Measurements from ENCODE around the gene WNT8B.

The WNT8B gene

GRCh38 chr10:100483876-100484666, 21.3 kb downstream of the WNT8B start:
- no peak for DNase-seq

GRCh38 chr10:100485366-100485765, 22.6 kb downstream of the WNT8B start:
- DNase-seq, result no peak

- DNase-seq, result no peak
Measured at GRCh38 chr10:100485801-100486495, 23.1 kb downstream of the WNT8B start.

- DNase-seq, result no peak
Measured at GRCh38 chr10:100487529-100487928, 24.7 kb downstream of the WNT8B start.

- DNase-seq, result no peak
Measured at GRCh38 chr10:100489396-100489795, 26.6 kb downstream of the WNT8B start.

DNA sequence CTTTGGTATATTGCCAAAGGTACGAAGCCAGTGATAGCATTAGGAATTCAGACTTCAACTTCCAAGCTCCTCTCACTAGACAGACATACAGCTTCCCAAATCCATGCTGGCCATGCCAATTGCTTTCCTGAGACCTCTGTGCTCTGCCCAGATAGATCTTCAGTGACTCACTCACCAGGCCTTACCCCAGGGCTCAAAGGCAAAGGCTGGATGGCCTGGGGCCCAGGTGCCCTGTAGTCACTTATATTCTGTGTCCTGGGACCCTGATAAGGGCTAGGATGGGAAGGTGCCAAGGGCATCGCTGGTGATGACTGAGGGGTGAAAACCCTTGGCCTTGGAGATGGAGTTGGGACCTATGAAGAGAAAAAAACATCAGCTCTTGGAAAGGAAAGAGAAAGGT, 27.7 kb downstream of the WNT8B start:
- no peak for DNase-seq

GRCh38 chr10:100496567-100496966, 33.8 kb downstream of the WNT8B start:
- DNase-seq, result no peak

DNA sequence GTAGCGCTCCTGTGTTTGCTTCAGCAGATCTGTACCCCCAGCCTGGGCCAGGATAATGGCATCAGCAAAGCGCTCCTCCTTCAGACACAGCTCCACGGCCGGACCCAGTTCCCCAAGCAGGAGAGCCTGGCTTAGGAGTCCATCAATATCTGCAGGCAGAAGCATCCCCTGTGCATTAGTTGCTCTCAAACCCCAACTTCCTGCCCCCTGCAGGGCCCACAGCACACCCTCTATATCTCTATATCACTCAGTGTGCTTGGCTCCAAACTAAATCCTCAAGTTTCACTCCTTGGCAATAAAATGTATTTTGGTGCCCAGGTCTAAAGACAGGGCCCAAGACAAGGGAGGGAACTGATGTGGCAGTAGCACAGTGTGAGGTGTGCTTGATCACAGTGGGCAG, 35.2 kb downstream of the WNT8B start:
- no peak for DNase-seq

GRCh38 chr10:100501423-100501822, 38.6 kb downstream of the WNT8B start:
- no peak for DNase-seq

DNA sequence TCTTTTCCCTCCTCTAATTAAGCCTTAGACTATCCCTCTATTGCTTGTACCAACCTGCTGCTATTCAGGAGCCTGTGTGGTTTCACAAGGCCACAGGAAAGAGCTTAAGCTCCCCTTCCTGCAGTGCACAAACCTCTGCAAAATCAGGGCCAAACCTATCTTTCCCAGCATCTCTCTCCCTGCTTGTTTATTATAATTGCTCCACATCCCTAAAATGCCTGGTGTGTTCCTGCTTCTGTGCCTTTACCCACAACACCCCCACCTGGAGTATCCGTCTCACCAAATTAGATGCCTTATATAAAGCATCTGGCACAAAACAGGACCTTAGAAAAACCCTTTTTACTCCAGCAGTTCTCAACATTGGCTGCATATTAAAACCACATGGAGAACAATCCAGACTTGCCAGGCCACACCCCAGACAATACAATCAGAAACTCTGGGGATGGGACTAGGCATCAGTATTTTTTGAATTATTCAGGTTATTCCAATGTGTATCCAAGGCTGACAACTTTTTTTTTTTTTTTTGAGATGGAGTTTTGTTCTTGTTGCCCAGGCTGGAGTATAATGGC, 40.2 kb downstream of the WNT8B start:
- no peak for DNase-seq

GRCh38 chr10:100504096-100504495, 41.3 kb downstream of the WNT8B start:
- no peak for DNase-seq

- no peak for DNase-seq
Measured at GRCh38 chr10:100505164-100505563, 42.4 kb downstream of the WNT8B start.

DNA sequence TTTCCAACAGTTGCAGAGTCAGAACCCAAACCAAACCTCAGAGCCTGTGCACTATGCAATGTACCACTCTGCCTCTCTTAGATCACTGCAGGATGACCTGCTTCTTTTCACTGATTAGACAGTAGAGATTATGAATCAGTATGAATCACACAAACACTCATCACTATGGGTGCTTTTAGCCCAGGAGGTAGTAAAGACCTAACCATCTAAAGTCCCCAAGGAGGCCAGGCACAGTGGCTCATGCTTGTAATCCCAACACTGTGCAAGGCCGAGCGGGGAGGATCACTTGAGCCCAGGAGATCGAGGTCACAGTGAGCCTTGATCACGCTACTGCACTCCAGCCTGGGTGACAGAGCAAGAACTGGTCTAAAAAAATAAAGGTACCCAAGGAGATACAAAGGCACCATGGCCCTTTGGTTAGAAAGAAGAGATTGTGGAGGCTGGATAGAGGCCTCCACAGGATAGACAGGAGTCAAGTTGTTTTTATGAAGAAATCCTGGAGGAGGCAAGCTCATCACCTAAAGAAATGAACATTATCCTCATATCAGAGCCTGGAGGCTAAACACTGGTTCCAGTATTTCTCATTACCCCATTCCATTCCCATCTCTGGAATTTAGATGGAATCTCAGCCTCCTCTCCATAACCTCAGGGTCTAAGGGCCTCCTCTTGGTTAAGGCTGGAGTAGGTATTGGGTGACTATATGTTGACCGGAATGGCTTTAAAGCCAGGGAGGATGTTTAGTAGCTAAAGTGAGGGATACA, 44.0 kb downstream of the WNT8B start:
- no peak for DNase-seq

DNA sequence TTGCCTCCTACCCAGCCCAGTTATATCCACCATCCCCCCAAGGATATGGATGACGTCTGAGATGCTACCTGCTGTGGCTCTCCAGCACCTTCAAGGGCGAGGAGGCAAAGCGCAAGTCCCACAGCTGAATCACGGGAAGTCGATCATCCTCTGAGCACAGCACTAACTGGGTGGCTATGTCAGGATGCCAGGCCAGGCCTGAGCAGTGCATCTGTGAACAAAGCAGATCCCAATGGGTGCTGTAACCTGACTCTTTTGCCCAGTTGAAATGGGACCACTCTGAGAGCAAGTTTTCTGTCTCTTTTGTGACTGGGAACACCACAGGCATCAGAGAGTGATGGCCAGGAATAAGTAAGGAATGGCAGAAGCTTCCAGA, 44.5 kb downstream of the WNT8B start:
- no peak for DNase-seq

- no peak for DNase-seq
Measured at GRCh38 chr10:100508266-100508665, 45.5 kb downstream of the WNT8B start.

DNA sequence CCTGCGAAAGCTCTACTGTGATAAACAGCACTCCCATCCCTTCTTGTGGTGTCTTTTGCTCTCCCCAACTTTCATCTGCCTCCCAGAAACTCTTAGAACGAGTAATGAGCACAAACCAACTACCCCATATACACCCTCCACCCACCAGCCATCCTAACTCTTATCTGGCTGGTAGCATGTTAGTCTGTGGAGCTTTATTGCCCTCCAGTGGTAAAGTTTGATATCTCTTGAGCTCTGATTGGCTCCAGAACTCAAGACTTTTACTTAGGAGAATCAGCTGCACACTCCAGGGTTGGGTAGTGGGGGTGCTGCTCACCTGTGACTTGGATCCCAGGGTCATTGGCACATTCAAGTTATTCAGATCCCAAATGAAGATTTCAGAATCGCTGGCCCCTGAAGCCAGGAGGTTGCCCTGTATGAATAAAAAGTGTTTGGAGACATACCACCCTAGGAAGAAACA, 45.9 kb downstream of the WNT8B start:
- no peak for DNase-seq

DNA sequence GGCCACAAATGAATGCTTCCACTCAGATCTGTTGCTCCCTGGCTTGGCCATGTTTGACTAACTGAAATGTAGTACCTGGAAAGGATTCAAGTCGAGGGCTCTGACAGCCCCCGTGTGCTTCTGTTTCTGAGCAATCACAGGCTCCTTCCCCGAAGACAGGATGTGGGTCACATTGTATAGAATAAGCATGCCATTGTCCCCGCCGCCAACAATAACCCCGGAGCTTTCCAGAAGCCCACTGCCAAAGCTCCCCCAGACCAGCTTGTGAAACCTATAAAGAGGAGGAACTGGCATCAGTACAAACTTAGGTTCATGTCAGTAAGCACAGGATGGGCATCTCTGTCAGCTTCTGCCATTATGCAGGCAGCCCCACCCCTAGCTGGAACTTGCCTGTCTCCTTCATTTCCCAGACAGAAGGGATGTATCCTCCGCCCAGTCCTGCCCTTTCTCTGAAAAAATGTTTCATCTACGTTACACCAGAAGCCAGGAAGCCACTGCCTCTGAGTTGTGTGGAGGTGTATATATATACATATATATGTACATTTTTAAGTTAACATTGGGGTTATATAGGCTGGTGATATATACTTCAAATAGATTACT, 46.5 kb downstream of the WNT8B start:
- DNase-seq, result no peak

DNA sequence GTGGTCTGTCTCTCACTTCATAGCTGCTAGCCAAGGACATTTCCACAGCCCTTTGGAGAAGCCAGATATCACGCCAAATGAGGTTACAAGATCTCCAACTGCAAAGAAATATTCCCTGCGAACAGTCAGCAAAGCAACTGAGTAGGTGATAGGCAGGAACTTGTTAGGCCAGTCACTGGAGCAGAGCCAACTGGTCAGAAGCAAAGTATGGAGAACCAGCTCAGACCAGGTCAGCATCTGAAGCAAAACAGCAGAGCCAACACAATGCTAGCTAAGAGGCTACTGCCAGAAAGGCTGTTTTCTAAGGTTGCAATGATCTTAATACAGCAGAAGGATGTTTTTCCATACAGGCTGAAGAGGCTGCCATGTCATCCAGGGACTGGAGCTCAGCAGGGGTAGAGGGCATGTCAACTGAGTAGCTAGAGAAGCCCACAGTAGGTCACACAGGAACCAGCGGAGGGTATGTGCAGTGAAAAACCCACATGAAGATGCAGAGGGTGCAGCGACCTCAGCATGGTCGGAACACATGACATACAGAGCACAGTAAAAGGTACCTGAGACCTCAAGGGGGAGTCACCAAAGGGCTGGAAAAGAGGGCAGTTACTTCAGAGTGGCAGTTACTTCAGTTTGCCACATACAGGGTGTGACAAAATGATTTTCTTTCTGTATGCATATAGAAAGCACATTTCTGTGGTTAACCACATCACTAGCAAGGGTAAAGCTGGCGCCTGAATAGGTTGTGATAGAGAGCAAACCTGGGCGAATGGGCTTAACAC, 47.9 kb downstream of the WNT8B start:
- DNase-seq, result no peak

DNA sequence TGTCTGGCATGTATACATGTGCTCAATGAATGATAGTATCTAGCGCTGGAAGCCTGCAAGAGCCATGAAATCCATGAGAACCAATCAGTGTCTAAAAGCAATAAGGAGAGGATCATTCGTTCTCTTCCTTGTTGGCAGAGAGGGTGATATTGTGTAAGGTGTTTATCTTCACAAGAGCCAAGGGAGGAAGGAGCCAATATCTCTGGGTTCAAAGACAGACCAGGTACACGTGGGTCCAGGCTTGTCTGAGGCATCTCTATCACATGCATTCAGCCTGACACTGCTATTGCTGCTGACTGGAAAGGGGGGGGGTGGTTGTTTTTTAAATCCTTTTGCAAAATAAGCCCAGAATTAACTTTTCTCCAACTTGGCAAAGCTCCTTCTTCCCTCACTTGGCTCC, 52.8 kb downstream of the WNT8B start:
- no peak for DNase-seq

- no peak for DNase-seq
Measured at GRCh38 chr10:100516847-100517246, 54.0 kb downstream of the WNT8B start.

DNA sequence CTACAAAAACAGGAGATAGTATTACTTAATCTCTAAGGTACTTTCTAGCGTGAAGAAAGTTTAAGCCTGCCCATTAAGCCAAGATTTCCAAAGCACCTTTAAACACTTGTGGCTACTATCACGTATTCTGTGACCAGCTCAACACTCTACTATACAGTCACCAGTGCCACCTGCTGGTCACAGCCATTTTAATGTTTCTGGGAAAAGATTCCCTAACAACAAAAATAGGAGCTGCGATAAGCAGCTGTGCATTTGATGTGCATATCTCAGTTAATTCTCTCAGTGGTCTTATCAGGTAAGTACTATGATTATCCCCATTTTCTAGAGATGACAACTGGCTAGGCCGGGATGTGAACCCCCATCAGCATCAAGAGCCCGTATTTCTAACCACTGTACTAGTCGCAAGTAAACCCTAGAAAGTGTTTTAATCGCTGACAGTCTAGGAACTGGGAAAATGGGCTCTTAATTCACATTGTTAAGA, 56.0 kb downstream of the WNT8B start:
- peak; percentile 59 for DNase-seq
